PFSK-1 (cell line): Measurements from ENCODE around the gene ADPRM.

Experiments used
- FOXP2 ChIP-seq: optimal IDR thresholded peaks from 2 replicates; pipeline ENCODE3; 2011; ENCODE audit warnings: borderline replicate concordance, control low read depth, inconsistent platforms; ENCODE audit not compliant: insufficient read depth; ENCODE audit errors: extremely low read length, extremely low read depth
- POLR2AphosphoS5 ChIP-seq: IDR thresholded peaks from 2 replicates; pipeline ENCODE4 v1.6.1; 2012; ENCODE audit warnings: low read depth, mild to moderate bottlenecking, control low read depth, low read length, moderate library complexity
- REST ChIP-seq, 2 experiments: IDR thresholded peaks; 2 replicates each; pipeline versions ENCODE4 v1.6.1 to v1.8.0; 2011 to 2012; ENCODE audit warnings: low read depth in 2 of 2, low read length in 2 of 2, control low read depth in 1 of 2, inconsistent platforms in 1 of 2, mild to moderate bottlenecking in 1 of 2, moderate library complexity in 1 of 2; ENCODE audit not compliant: insufficient read depth in 1 of 2
- TAF1 ChIP-seq: IDR thresholded peaks from 2 replicates; pipeline ENCODE4 v1.6.1; 2012; ENCODE audit warnings: low read length, control low read depth, borderline replicate concordance; ENCODE audit not compliant: insufficient read depth

- TF ChIP-seq REST (IDR thresholded peaks at IDR 0.05; ENCODE audit: insufficient read depth in 1 of 2, low read depth in 2 of 2, low read length in 2 of 2) (no peak), POLR2AphosphoS5 (no peak), TAF1 (no peak), FOXP2 (no peak)
Measured at GRCh38 chr17:10733666-10734065, 36.3 kb downstream of the ADPRM start.
